ENCODE measurements around the gene VPS26B.

VPS26B gene

DNA sequence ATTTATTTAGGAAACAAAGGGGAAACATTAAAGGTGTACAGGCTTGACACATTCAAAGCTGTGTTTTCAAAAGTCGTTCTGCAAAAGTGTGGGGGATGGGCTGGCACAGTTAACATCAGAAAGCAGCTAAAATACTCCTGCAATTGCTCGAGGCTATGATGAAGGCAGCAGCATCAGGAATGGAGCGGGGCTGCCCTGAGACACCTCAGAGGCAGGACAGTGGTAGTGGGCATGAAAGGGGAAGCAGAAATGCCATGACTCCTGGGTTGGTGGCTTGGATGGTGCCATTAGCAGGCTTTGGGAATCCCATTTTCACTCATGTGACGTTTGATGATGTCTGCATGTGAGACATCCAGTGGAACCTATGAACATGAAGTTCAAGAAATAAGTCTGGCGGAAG is 1.4 kb upstream of the VPS26B start:
- H3K27ac ChIP-seq: peak overlapping the region; percentile 94
- TF ChIP-seq, protein P1, sequence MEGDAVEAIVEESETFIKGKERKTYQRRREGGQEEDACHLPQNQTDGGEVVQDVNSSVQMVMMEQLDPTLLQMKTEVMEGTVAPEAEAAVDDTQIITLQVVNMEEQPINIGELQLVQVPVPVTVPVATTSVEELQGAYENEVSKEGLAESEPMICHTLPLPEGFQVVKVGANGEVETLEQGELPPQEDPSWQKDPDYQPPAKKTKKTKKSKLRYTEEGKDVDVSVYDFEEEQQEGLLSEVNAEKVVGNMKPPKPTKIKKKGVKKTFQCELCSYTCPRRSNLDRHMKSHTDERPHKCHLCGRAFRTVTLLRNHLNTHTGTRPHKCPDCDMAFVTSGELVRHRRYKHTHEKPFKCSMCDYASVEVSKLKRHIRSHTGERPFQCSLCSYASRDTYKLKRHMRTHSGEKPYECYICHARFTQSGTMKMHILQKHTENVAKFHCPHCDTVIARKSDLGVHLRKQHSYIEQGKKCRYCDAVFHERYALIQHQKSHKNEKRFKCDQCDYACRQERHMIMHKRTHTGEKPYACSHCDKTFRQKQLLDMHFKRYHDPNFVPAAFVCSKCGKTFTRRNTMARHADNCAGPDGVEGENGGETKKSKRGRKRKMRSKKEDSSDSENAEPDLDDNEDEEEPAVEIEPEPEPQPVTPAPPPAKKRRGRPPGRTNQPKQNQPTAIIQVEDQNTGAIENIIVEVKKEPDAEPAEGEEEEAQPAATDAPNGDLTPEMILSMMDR (conservative IDR thresholded peaks at IDR 0.05): no peak

DNA sequence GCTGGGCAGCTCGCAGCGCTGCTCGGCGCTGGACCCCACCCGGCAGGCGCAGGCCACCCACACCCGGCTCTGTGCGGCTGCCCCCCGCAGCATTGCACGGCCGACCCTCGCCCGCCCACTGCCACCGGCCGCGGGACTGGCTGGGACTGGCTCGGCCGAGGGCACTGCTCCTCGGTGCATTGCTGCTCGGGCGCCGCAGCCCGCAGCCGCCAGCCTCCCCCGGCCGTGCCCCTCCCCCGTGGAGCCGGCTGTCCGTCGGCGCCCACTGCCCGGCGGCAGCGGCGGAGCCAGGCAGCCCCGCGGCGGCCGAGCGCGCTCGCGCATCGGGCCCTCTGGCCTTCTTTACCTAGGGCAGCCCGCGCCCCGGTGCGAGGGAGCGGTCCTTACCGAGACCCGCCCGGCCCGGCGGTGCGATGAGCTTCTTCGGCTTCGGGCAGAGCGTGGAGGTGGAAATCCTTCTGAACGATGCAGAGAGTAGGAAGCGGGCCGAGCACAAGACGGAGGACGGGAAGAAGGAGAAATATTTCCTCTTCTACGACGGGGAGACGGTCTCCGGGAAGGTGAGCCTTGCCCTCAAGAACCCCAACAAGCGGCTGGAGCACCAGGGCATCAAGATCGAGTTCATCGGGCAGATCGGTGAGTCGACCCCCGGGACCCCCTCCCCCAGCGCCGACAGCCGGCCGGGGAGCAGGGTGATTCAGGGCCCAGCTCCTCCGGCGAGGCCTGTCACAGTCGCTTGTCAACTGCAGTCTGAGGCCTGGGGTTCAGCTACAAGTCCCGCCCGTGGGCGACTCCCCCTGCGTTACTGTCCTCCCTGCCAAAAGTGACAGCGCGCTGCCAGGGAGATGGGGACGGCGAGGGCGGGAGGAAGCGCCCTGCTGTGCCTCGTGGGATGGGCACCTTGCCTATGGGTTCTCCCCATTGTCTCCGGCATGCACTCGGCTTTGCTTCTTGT is 516 bp downstream of the VPS26B start:
- TF ChIP-seq, protein P1 (conservative IDR thresholded peaks at IDR 0.05): no peak
- H3K27ac ChIP-seq: peak overlapping the region; percentile 94

DNA sequence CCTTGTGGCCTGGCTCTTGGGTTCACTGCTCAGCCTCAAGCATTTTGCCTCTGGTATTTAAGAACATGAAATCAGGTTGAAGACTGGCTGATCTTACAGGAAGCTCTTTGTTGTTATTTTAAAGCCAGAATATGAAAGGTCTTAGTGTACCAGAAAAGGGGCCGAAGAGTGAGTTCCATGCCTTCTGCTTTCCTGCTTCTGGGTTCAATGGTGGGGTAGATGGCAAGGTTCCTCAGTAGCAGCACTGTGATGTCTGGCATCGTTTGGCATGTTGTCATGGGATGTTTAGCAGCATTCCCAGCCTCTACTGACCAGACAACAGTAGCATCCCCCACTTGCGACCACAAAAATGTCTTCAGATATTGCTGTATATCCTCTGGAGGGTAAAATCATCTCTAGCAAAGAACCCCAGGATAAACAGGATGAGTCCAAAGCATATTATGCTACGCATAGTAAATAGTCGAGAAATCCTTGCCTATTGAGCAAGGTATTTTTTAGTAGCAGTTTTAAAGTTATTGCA is 2.4 kb downstream of the VPS26B start:
- TF ChIP-seq, protein P1 (conservative IDR thresholded peaks at IDR 0.05): no peak
- peak overlapping the region; percentile 94; the same call in 1 of the 2 replicates for H3K27ac ChIP-seq

DNA sequence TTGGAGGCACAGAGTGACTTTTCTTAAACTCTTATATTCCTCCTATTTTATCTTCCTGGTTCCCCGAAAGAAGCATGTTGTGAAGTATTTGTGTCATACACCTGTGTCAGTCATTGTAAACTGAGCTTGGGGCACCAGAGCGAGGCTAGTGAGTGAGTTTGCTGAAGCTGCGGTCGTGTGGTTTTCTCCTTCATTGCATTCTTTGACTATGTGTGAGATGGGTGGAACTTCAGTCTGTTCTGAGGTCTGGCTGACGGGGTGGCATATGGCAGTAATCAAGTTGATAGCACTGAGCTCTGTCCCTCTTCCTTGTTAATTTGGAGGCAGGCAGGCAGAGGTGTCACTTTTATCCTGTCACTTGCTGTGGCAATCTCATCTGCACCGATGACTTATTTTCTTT is 4.2 kb downstream of the VPS26B start:
- TF ChIP-seq, protein P1 (conservative IDR thresholded peaks at IDR 0.05): no peak
- no peak overlapping the region for H3K27ac ChIP-seq

DNA sequence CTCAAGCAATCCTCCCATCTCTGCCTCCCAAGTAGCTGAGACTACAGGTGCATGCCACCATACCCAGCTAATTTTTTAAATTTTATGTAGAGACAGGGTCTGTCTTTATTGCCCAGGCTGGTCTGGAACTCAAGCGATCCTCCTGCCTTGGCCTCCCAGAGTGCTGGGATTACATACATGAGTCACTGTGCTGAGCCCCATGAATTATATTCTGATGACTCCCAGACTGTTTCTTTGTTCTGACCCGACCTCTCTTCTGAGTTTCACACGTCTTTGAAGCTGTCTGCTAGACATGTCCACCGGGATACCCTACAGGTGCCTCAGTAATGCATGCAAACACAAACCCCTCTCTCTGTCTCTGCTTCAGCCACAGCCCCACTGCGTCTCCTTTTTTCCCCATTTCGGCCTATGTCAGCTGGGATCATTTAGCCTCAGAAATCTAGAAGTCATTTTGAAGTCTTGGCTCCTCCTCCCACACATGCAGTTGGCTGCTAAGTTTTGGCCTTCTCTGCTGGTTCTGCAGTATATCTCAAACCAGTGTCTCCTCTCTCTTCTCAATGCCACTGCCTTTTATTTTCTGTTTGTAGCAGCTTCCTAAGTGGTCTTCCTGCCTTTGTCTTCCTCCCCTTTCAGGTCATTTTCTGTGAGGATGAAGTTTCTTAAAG is 4.8 kb downstream of the VPS26B start:
- no peak overlapping the region for H3K27ac ChIP-seq
- TF ChIP-seq, protein P1 (conservative IDR thresholded peaks at IDR 0.05): no peak

DNA sequence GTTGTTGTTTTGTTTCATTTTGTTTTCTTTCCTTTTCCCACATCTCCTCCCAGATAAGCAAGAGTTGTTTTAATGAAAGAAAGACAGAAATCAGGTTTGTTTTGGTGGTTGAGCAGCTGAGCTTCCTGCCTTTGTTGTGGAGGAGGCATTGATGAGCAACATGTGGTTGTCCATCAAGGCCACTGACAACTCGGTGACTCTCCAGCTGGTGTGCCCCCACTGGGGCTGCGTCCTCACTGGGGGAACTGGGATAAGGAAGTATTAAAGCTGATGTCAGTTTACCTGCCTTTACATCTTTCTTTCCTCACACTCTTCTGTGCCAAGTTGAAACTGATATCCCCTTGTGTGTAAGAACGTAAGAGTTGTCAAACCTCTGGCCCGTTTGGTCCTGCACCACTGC is 5.9 kb downstream of the VPS26B start:
- TF ChIP-seq, protein P1 (conservative IDR thresholded peaks at IDR 0.05): no peak
- H3K27ac ChIP-seq: no peak overlapping the region

DNA sequence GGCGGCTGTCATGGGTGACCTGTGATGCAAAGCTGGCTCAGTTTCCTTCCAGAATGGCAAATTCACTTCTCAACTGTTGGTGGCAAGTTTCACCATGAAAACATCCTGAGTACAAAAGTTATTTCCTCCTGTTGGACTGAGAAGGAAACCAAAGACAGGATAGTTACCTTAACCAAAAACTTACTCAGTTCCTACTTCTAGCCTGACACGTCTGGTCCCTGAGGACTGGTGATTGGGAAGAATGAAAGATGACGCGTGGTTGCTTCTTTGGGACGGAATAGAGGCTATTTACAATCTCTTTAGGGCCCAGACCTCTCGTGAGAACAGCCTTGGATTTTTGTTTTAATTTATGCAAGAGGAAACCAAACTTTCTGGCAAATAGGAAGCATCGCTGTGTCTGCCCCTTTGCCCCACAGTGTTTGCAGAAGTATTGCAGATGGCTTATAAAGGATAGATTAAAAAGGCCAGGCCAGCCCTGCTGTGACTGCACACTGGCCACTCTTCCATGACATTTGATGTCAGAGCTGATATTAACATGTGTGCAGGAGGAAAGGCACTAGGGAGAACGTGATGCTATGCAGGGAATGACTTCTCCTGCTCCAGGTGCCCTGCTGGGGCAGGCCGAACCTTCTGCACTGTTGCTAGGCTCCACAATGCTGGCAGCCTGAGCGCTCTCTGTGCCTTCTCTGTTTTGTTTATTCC is 7.6 kb downstream of the VPS26B start:
- TF ChIP-seq, protein P1 (conservative IDR thresholded peaks at IDR 0.05): no peak
- H3K27ac ChIP-seq: no peak overlapping the region
